Measurements from ENCODE around the gene HEPN1. TPM values are rescaled to one million over a fixed set of nuclear protein-coding genes. Genes with fewer than 3 reads are reported as not detected.

The HEPN1 gene
- total and polyA plus RNA-seq, 2 of the 4 experiments (the other 2 are of a cell fraction) = not detected

GRCh38 chr11:124880958-124881357 is 38.1 kb upstream of the HEPN1 start:
- Histone ChIP-seq H2AFZ (replicated peaks; ENCODE audit: low read length, poor library complexity) (no peak overlapping the region), H3K9me3 (ENCODE audit: control insufficient read depth, insufficient read depth, low read length) (no peaks in the 10 kb centered on the region), H4K5ac (ENCODE audit: low read depth, low read length) (no peak overlapping the region), H4K20me1 (ENCODE audit: insufficient read depth, low read length) (no peaks in the 10 kb centered on the region), H2AK5ac (ENCODE audit: low read depth, low read length) (no peak overlapping the region), H3K4me1 (ENCODE audit: control insufficient read depth, insufficient read depth, low read length) (peaks cover 3% of the 10 kb centered on the region), H3K9ac (ENCODE audit: low read depth, low read length) (no peak overlapping the region), H2AK9ac (replicated peaks; ENCODE audit: low read depth, low read length, poor library complexity) (no peak overlapping the region), H2BK120ac (ENCODE audit: low read depth, low read length) (no peak overlapping the region), H3K4me3 (ENCODE audit: insufficient read depth, low read depth, low read length) (no peak overlapping the region), H3K4me2 (ENCODE audit: low read depth, low read length) (no peak overlapping the region), H3K4ac (ENCODE audit: low read depth, low read length) (no peak overlapping the region), H2BK5ac (ENCODE audit: low read depth, low read length, poor library complexity, severe bottlenecking) (no peak overlapping the region), H2BK15ac (ENCODE audit: low read depth, low read length) (no peak overlapping the region), H3K36me3 (ENCODE audit: control insufficient read depth, insufficient read depth, low read length) (no peaks in the 10 kb centered on the region), H3K23ac (ENCODE audit: low read depth, low read length) (no peak overlapping the region), H3K27me3 (ENCODE audit: control insufficient read depth, insufficient read depth, low read length) (no peaks in the 10 kb centered on the region), H3K14ac (replicated peaks; ENCODE audit: low read depth, low read length) (no peak overlapping the region), H3K79me1 (ENCODE audit: low read depth in 1 of 2, low read length in 2 of 2) (peaks cover 6 to 21% of the 10 kb centered on the region in 2 experiments; a peak in 3 of 4 replicates), H3K9me1 (ENCODE audit: insufficient read depth, low read length) (peaks cover 3% of the 10 kb centered on the region; the same call in 1 of the 2 replicates), H3K27ac (ENCODE audit: insufficient read depth, low read length) (no peak overlapping the region), H2BK20ac (ENCODE audit: low read depth, low read length) (no peak overlapping the region), H4K8ac (ENCODE audit: low read depth in 2 of 2, low read length in 2 of 2) (no peak overlapping the region), H3K56ac (ENCODE audit: extremely low read depth, insufficient read depth, low read length) (no peak overlapping the region), H4K91ac (ENCODE audit: insufficient read depth, low read depth, low read length) (no peak overlapping the region), H3K18ac (ENCODE audit: low read depth, low read length) (no peak overlapping the region)
- intact Hi-C loops (cut with micrococcal nuclease) = no loop called here
- dilution Hi-C loops (cut with HindIII; ENCODE audit: low sequenced_read_pairs, unreplicated experiment) = no loop called here
- DNase-seq (no peak), ATAC-seq (ENCODE audit: low read depth) (no peak)
- POLR2A ChIA-PET (ENCODE audit: unreplicated experiment) = no interaction called here
- CTCF ChIA-PET = no interaction called here
- TF ChIP-seq, protein P1, sequence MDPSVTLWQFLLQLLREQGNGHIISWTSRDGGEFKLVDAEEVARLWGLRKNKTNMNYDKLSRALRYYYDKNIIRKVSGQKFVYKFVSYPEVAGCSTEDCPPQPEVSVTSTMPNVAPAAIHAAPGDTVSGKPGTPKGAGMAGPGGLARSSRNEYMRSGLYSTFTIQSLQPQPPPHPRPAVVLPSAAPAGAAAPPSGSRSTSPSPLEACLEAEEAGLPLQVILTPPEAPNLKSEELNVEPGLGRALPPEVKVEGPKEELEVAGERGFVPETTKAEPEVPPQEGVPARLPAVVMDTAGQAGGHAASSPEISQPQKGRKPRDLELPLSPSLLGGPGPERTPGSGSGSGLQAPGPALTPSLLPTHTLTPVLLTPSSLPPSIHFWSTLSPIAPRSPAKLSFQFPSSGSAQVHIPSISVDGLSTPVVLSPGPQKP (IDR thresholded peaks at IDR 0.05; ENCODE audit: borderline replicate concordance, low read depth, low read length) = no peak
- TF ChIP-seq SMC3 (IDR thresholded peaks at IDR 0.05; ENCODE audit: low read depth, low read length) (no peak), POLR2A (IDR thresholded peaks at IDR 0.05; ENCODE audit: low read depth, low read length) (no peak), USF2 (IDR thresholded peaks at IDR 0.05; ENCODE audit: low read depth, low read length) (no peak), CHD1 (IDR thresholded peaks at IDR 0.05; ENCODE audit: low read depth, low read length) (no peak), RAD21 (IDR thresholded peaks at IDR 0.05; ENCODE audit: low read length) (no peak), CTCF (conservative IDR thresholded peaks at IDR 0.05; ENCODE audit: low read depth, low read length) (no peak), RFX5 (IDR thresholded peaks at IDR 0.05; ENCODE audit: low read depth, low read length) (no peak), NFE2L2 (IDR thresholded peaks at IDR 0.05; ENCODE audit: low read depth, low read length) (no peak), MAFK (IDR thresholded peaks at IDR 0.05; ENCODE audit: low read depth, low read length) (no peak), MXI1 (IDR thresholded peaks at IDR 0.05; ENCODE audit: borderline replicate concordance, low read depth, low read length) (no peak), RCOR1 (IDR thresholded peaks at IDR 0.05; ENCODE audit: insufficient replicate concordance, low read length) (no peak), CEBPB (IDR thresholded peaks at IDR 0.05; ENCODE audit: low read depth, low read length) (no peak), FOS (IDR thresholded peaks at IDR 0.05; ENCODE audit: low read depth, low read length) (no peak), BHLHE40 (IDR thresholded peaks at IDR 0.05; ENCODE audit: low read depth, low read length) (no peak)
- WGBS, 2 experiments (ENCODE audit: extremely low coverage in 2 of 2, insufficient read length in 1 of 2) = 100% methylated on average over 1 of the region's 3 CpGs; no CpG with 5 or more reads in 1 of the 2 experiments
- BruUV-seq (replicated peaks) = no TSS peak
- in situ Hi-C loops (cut with MboI; ENCODE audit: low sequenced_read_pairs) = no loop called here

Data from IMR-90 (cell line).